Heart left ventricle (tissue), 16 donors: ENCODE measurements around the gene SKP1. TPM values are rescaled to one million over a fixed set of nuclear protein-coding genes. Genes with fewer than 3 reads are reported as not detected.

Source experiments
- ATAC-seq, 4 donors: fragments of 200-7000 bp; cut with Tn5 transposase; one replicate each; pipeline ENCODE4 v1.9.1; 2020 to 2022; ENCODE audit warnings: moderate library complexity in 4 of 4, mild to moderate bottlenecking in 3 of 4, moderate number of reproducible peaks in 1 of 4
- DNase-seq, 5 donors: peaks; one replicate each; pipeline ENCODE4 v3.0.0-alpha.2; 2020
- H3K27ac ChIP-seq, 12 donors: fragments of 200-600 bp; sonication (generic) in 4 of 12; one replicate each; pipeline versions ENCODE4 v1.5.0 to v1.8.0; 2016 to 2022; ENCODE audit warnings: mild to moderate bottlenecking in 2 of 12
- H3K27me3 ChIP-seq, 9 donors: fragments of 200-600 bp; sonication (generic) in 2 of 9; one replicate each; pipeline versions ENCODE4 v1.5.1 to v1.8.0; 2016 to 2022; ENCODE audit warnings: mild to moderate bottlenecking in 3 of 9
- H3K36me3 ChIP-seq, 9 donors: fragments of 200-600 bp; sonication (generic) in 2 of 9; one replicate each; pipeline versions ENCODE4 v1.5.0 to v1.8.0; 2018 to 2022; ENCODE audit warnings: mild to moderate bottlenecking in 2 of 9
- H3K4me1 ChIP-seq, 12 donors: fragments of 200-600 bp; sonication (generic) in 4 of 12; one replicate each; pipeline versions ENCODE4 v1.5.0 to v1.8.0; 2016 to 2022; ENCODE audit warnings: mild to moderate bottlenecking in 3 of 12
- H3K4me3 ChIP-seq, 12 donors: fragments of 200-600 bp; sonication (generic) in 4 of 12; one replicate each; pipeline versions ENCODE4 v1.5.0 to v1.8.0; 2017 to 2022; ENCODE audit warnings: mild to moderate bottlenecking in 9 of 12, moderate library complexity in 4 of 12
- H3K9me3 ChIP-seq, 12 donors: fragments of 200-600 bp; sonication (generic) in 4 of 12; one replicate each; pipeline versions ENCODE4 v1.5.0 to v1.8.0; 2016 to 2022; ENCODE audit warnings: mild to moderate bottlenecking in 1 of 12
- CTCF ChIP-seq, 12 donors: fragments of 200-600 bp; sonication (generic) in 4 of 12; IDR thresholded peaks; one replicate each; pipeline versions ENCODE4 v1.5.0 to v1.8.0; 2018 to 2022; ENCODE audit warnings: antibody characterized with exemption in 12 of 12, mild to moderate bottlenecking in 5 of 12
- POLR2A ChIP-seq, 2 donors: fragments of 450-650 bp; IDR thresholded peaks; one replicate each; pipeline ENCODE4 v1.6.1; 2017; ENCODE audit warnings: antibody characterized with exemption in 2 of 2, mild to moderate bottlenecking in 2 of 2, moderate library complexity in 2 of 2
- WGBS, 4 donors: extraction: QIAGEN DNeasy Blood & Tissue Kit in 2 of 4; methylation state at CpG; one replicate each; pipeline versions ENCODE4 v1.1.5 to v1.1.7; 2013 to 2018; 5-methylcytosine and 5-hydroxymethylcytosine counted together
- intact Hi-C, 10 donors: fragments of 100-400 bp; cut with DNase I; formaldehyde crosslinking; loops; one replicate each; pipeline versions ENCODE4 v1.11.1 to v1.14.2; 2022
- polyA plus RNA-seq, 2 donors: library from polyadenylated mRNA; stranded (reverse); fragments of 200-250 nt; gene quantifications; one replicate each; pipeline ENCODE4 v1.2.3, GENCODE V29; 2013
- total RNA-seq, 9 donors: library from RNA; depleted of rRNA in 2 of 9; stranded (reverse); fragments of >200 nt in 2 of 9; fragmentation: NEBNext Ultra II Directional in 3 of 9; extraction: Animal tissue kit (Norgen Biotek cat#: 25700) in 3 of 9; gene quantifications; one replicate each; pipeline versions ENCODE4 v1.1.0 to v1.2.4, GENCODE V29; 2016 to 2023
- donor health status: ischemic (EF 13 %, LVEDD 7.1; RV severe dilation, severe dysfunction).
- donor health status: healthy with polysubstance abuse.
- donor health status: DM: no; HTN: yes; CAD: no.
- donor health status: DM: no; HTN: no; CAD: no.
- donor health status: ischemic (EF 25% LVEDD 6.9; RV normal size, moderate dysfunction).
- donor health status: ischemic (EF 25% LVEDD 5.7; RV mildly dilated, moderate dysfunction).
- donor health status: healthy.
- donor health status: DM: yes; HTN: yes; CAD: no.
- donor health status: ischemic (EF 35%, LVEDD 5.7; RV mildly dilated, moderate dysfunction).
- donor health status: nonischemic (EF 11% LVEDD 7.7; RV severe dilation, severe dysfunction).
- donor health status: DM: yes; HTN: yes; CAD: no.
- donor health status: PGD.
- donor health status: ischemic (EF 29% LVEDD 5.4; RV normal size, mild dysfunction).
- donor health status: nonischemic (EF 23%, LVEDD 6.1; RV moderate dilation, normal function).

SKP1 gene
- total and polyA plus RNA-seq, 11 donors, result 175 to 1,085 (median 459) TPM

GRCh38 chr5:134113363-134113889, 63.3 kb downstream of the SKP1 start:
- DNase-seq (no peak), ATAC-seq (peak in 1 of 4 donors; percentile 4)
- intact Hi-C loops, result no loop called here
- H3K36me3 ChIP-seq, result no peaks in the 10 kb centered on the region
- no peaks in the 10 kb centered on the region for H3K9me3 ChIP-seq
- no peak overlapping the region for H3K27ac ChIP-seq
- peaks cover 0 to 28% (median 18%) of the 10 kb centered on the region in 9 donors for H3K27me3 ChIP-seq
- peak overlapping the region; percentile 49 to 68 (median 59) for H3K4me3 ChIP-seq
- WGBS, 4 donors, result 9 to 11% (median 9%) methylated on average over 6 to 30 of the region's 30 CpGs
- no peak for TF ChIP-seq CTCF (IDR thresholded peaks at IDR 0.05)
- TF ChIP-seq POLR2A (IDR thresholded peaks at IDR 0.05), result no peak
- H3K4me1 ChIP-seq, result peaks cover 0 to 29% (median 13%) of the 10 kb centered on the region in 12 donors

- intact Hi-C loops, result no loop called here
- 51 to 65% (median 58%) methylated on average over 7 to 18 of the region's 18 CpGs for WGBS, 4 donors
- TF ChIP-seq POLR2A (IDR thresholded peaks at IDR 0.05), result no peak
- no peak for TF ChIP-seq CTCF (IDR thresholded peaks at IDR 0.05)
- no peaks in the 10 kb centered on the region for H3K9me3 ChIP-seq
- H3K36me3 ChIP-seq, result no peaks in the 10 kb centered on the region
- no peak overlapping the region for H3K27ac ChIP-seq
- peak overlapping the region in 1 of 12 donors; percentile 68 for H3K4me3 ChIP-seq
- DNase-seq (no peak), ATAC-seq (no peak)
- H3K27me3 ChIP-seq, result peaks cover 0 to 28% (median 18%) of the 10 kb centered on the region in 9 donors
- peaks cover 0 to 29% (median 13%) of the 10 kb centered on the region in 12 donors for H3K4me1 ChIP-seq
Measured at GRCh38 chr5:134112726-134113362, 63.9 kb downstream of the SKP1 start.

- DNase-seq (no peak), ATAC-seq (no peak)
- intact Hi-C loops, result no loop called here
- H3K27me3 ChIP-seq, result peaks cover 0 to 28% (median 18%) of the 10 kb centered on the region in 9 donors
- no peaks in the 10 kb centered on the region for H3K36me3 ChIP-seq
- no peak overlapping the region for H3K27ac ChIP-seq
- 89 to 94% (median 91%) methylated on average over 6 of the region's 6 CpGs for WGBS, 4 donors
- H3K4me3 ChIP-seq, result no peak overlapping the region
- H3K9me3 ChIP-seq, result no peaks in the 10 kb centered on the region
- no peak for TF ChIP-seq CTCF (IDR thresholded peaks at IDR 0.05)
- no peak for TF ChIP-seq POLR2A (IDR thresholded peaks at IDR 0.05)
- peaks cover 0 to 26% (median 13%) of the 10 kb centered on the region in 12 donors for H3K4me1 ChIP-seq
Measured at GRCh38 chr5:134111741-134112647, 64.8 kb downstream of the SKP1 start.

- 62 to 87% (median 76%) methylated on average over 10 of the region's 10 CpGs for WGBS, 4 donors
- DNase-seq, result no peak
- no peaks in the 10 kb centered on the region for H3K9me3 ChIP-seq
- intact Hi-C loops, result no loop called here
- peaks cover 0 to 28% (median 16%) of the 10 kb centered on the region in 9 donors for H3K27me3 ChIP-seq
- TF ChIP-seq POLR2A (IDR thresholded peaks at IDR 0.05) (no peak), CTCF (IDR thresholded peaks at IDR 0.05) (no peak)
- no peaks in the 10 kb centered on the region for H3K36me3 ChIP-seq
- H3K27ac ChIP-seq, result no peak overlapping the region
- peaks cover 0 to 19% (median 13%) of the 10 kb centered on the region in 12 donors for H3K4me1 ChIP-seq
- no peak overlapping the region for H3K4me3 ChIP-seq
- ATAC-seq, result no peak
Measured at GRCh38 chr5:134110382-134110781, 66.4 kb downstream of the SKP1 start.
